HG03196 (cell line): Measurements from ENCODE around the gene B4GALNT4.
"Not testable (repeated sequence)": the region's sequence is repeated elsewhere in the genome, so short reads cannot be mapped to it uniquely, and the experiment has no call there.

Experiments used
- ATAC-seq: cut with Tn5 transposase; IDR thresholded peaks from one replicate; pipeline ENCODE4 v1.9.1; 2021; ENCODE audit not compliant: unreplicated experiment

Gene B4GALNT4

GRCh38 chr11:357582-357981, 11.7 kb upstream of the B4GALNT4 start:
- no peak for ATAC-seq

GRCh38 chr11:358129-358800, 11.0 kb upstream of the B4GALNT4 start:
- no peak for ATAC-seq

GRCh38 chr11:359181-359714, 10.1 kb upstream of the B4GALNT4 start:
- ATAC-seq, result no peak

GRCh38 chr11:360326-361280, 8.7 kb upstream of the B4GALNT4 start:
- ATAC-seq, result no peak

GRCh38 chr11:362642-363442, 6.5 kb upstream of the B4GALNT4 start:
- ATAC-seq, result no peak

GRCh38 chr11:363443-363805, 5.9 kb upstream of the B4GALNT4 start:
- not testable (repeated sequence) for ATAC-seq

- no peak for ATAC-seq
These were observed 5.1 kb upstream of the B4GALNT4 start for GRCh38 chr11:363948-364761.

GRCh38 chr11:364991-365725, 4.1 kb upstream of the B4GALNT4 start:
- no peak for ATAC-seq

GRCh38 chr11:365831-366230, 3.5 kb upstream of the B4GALNT4 start:
- no peak for ATAC-seq

GRCh38 chr11:367956-368413, 1.3 kb upstream of the B4GALNT4 start:
- no peak for ATAC-seq

GRCh38 chr11:368414-369335, 624 bp upstream of the B4GALNT4 start:
- ATAC-seq, result no peak

- no peak for ATAC-seq
These were observed 1.0 kb downstream of the B4GALNT4 start for GRCh38 chr11:370070-370941.

- ATAC-seq, result no peak
These were observed 1.8 kb downstream of the B4GALNT4 start for GRCh38 chr11:371051-371450.

- no peak for ATAC-seq
These were observed 2.7 kb downstream of the B4GALNT4 start for GRCh38 chr11:371716-372590.

GRCh38 chr11:372809-373715, 3.8 kb downstream of the B4GALNT4 start:
- no peak for ATAC-seq
